SJSA1 (cell line): Measurements from ENCODE around the gene RNF4. TPM values are rescaled to one million over a fixed set of nuclear protein-coding genes. Genes with fewer than 3 reads are reported as not detected.

Source experiments
- total RNA-seq: library from RNA; depleted of rRNA; stranded (reverse); fragments of >200 nt; shearing (Covaris generic); gene quantifications from 2 replicates; pipeline ENCODE4 v1.2.3, GENCODE V29; 2014; rRNA removed

The RNF4 gene
- total RNA-seq, 1 experiment from 2014 or later = 34.1 TPM

Other genes starting within 250 kb of the RNF4 start
- gene HAUS3, start 227.0 kb upstream of the RNF4 start, total RNA-seq = 10.0 and 16.6 TPM in 2 replicates
- gene POLN, start 227.0 kb upstream of the RNF4 start, total RNA-seq = 0.61 TPM in 1 of 2 replicates, not detected in the other
- gene MXD4, start 207.0 kb upstream of the RNF4 start, total RNA-seq = 8.7 and 11.7 TPM in 2 replicates
- 0.11 TPM in 1 of 2 replicates, not detected in the other for gene ZFYVE28, start 50.5 kb upstream of the RNF4 start, total RNA-seq
- gene CFAP99, start 50.2 kb upstream of the RNF4 start, total RNA-seq = not detected in 2 replicates
- gene FAM193A, start 67.5 kb downstream of the RNF4 start, total RNA-seq = 4.4 and 7.6 TPM in 2 replicates